Heart right ventricle (tissue), 16 donors: ENCODE data around the gene DAGLB. TPM values are rescaled to one million over a fixed set of nuclear protein-coding genes. Genes with fewer than 3 reads are reported as not detected.

Experiments
- ATAC-seq, 8 donors: fragments of 200-7000 bp; cut with Tn5 transposase; one replicate each; pipeline ENCODE4 v1.9.1; 2020; ENCODE audit warnings: mild to moderate bottlenecking in 8 of 8, moderate library complexity in 8 of 8, moderate number of reproducible peaks in 1 of 8
- DNase-seq, 2 donors: peaks; one replicate each; pipeline ENCODE4 v3.0.0-alpha.2; 2020
- H3K27ac ChIP-seq, 10 donors: fragments of 200-600 bp; sonication (generic) in 2 of 10; one replicate each; pipeline versions ENCODE4 v1.5.0 to v1.8.0; 2020 to 2022; ENCODE audit warnings: mild to moderate bottlenecking in 3 of 10
- H3K27me3 ChIP-seq, 7 donors: fragments of 200-600 bp; one replicate each; pipeline ENCODE4 v1.8.0; 2021 to 2022; ENCODE audit warnings: mild to moderate bottlenecking in 2 of 7
- H3K36me3 ChIP-seq, 9 donors: fragments of 200-600 bp; sonication (generic) in 1 of 9; one replicate each; pipeline versions ENCODE4 v1.5.0 to v1.8.0; 2020 to 2022; ENCODE audit warnings: mild to moderate bottlenecking in 2 of 9
- H3K4me1 ChIP-seq, 9 donors: fragments of 200-600 bp; sonication (generic) in 1 of 9; one replicate each; pipeline versions ENCODE4 v1.5.0 to v1.8.0; 2020 to 2022; ENCODE audit warnings: mild to moderate bottlenecking in 4 of 9
- H3K4me3 ChIP-seq, 10 donors: fragments of 200-600 bp; sonication (generic) in 2 of 10; one replicate each; pipeline versions ENCODE4 v1.5.0 to v1.8.0; 2020 to 2022; ENCODE audit warnings: mild to moderate bottlenecking in 7 of 10, moderate library complexity in 2 of 10
- H3K9me3 ChIP-seq, 11 donors: fragments of 200-600 bp in 10 of 11; sonication (generic) in 2 of 11; one replicate each; pipeline versions ENCODE4 v1.5.0 to v1.8.0; 2013 to 2022; ENCODE audit warnings: mild to moderate bottlenecking in 2 of 11, control low read depth in 1 of 11, moderate library complexity in 1 of 11
- CTCF ChIP-seq, 9 donors: fragments of 200-600 bp; sonication (generic) in 2 of 9; IDR thresholded peaks; one replicate each; pipeline versions ENCODE4 v1.5.0 to v1.8.0; 2021 to 2022; ENCODE audit warnings: antibody characterized with exemption in 9 of 9, mild to moderate bottlenecking in 5 of 9, moderate library complexity in 1 of 9
- WGBS, 2 donors: extraction: QIAGEN DNeasy Blood & Tissue Kit; methylation state at CpG; one replicate each; pipeline ENCODE4 v1.1.7; 2013; ENCODE audit warnings: inconsistent platforms in 1 of 2; 5-methylcytosine and 5-hydroxymethylcytosine counted together
- intact Hi-C, 10 donors: fragments of 100-400 bp; cut with DNase I; formaldehyde crosslinking; loops; one replicate each; pipeline versions ENCODE4 v1.11.1 to v1.14.2; 2022
- polyA plus RNA-seq, 2 donors: library from polyadenylated mRNA; stranded (reverse); fragments of 200-250 nt; gene quantifications; one replicate each; pipeline ENCODE4 v1.2.3, GENCODE V29; 2013
- total RNA-seq, 10 donors: library from RNA; stranded (reverse); fragmentation: NEBNext Ultra II Directional in 3 of 10; extraction: Animal tissue kit (Norgen Biotek cat#: 25700) in 3 of 10; gene quantifications; one replicate each; pipeline versions ENCODE4 v1.2.1 to v1.2.4, GENCODE V29; 2021 to 2023
- donor health status: Arrhythmogenic right ventricular cardiomyopathy.
- donor health status: ischemic (EF 13 %, LVEDD 7.1; RV severe dilation, severe dysfunction).
- donor health status: healthy with polysubstance abuse.
- donor health status: DM: no; HTN: yes; CAD: no.
- donor health status: DM: no; HTN: no; CAD: no.
- donor health status: ischemic (EF 25% LVEDD 6.9; RV normal size, moderate dysfunction).
- donor health status: ischemic (EF 25% LVEDD 5.7; RV mildly dilated, moderate dysfunction).
- donor health status: healthy.
- donor health status: DM: yes; HTN: yes; CAD: no.
- donor health status: Ischemic cardiomyopathy.
- donor health status: ischemic (EF 35%, LVEDD 5.7; RV mildly dilated, moderate dysfunction).
- donor health status: nonischemic (EF 11% LVEDD 7.7; RV severe dilation, severe dysfunction).
- donor health status: DM: yes; HTN: yes; CAD: no.
- donor health status: PGD.
- donor health status: ischemic (EF 29% LVEDD 5.4; RV normal size, mild dysfunction).
- donor health status: nonischemic (EF 23%, LVEDD 6.1; RV moderate dilation, normal function).

Gene DAGLB
- total and polyA plus RNA-seq, 12 donors, result 4.8 to 12.9 (median 6.3) TPM

- Histone ChIP-seq H3K9me3 (no peaks in the 10 kb centered on the region), H3K4me3 (peak overlapping the region; percentile 70 to 97 (median 86)), H3K27ac (peak overlapping the region; percentile 85 to 99 (median 95)), H3K4me1 (peaks cover 11 to 57% (median 50%) of the 10 kb centered on the region in 9 donors), H3K27me3 (no peaks in the 10 kb centered on the region), H3K36me3 (peaks cover 0 to 22% (median 0%) of the 10 kb centered on the region in 9 donors)
- DNase-seq (no peak), ATAC-seq (no peak)
- intact Hi-C loops, result loop anchor here in 1 of 10 donors (2.0 kb wide), 1 partner anchor 17 kb away; no protein-coding TSS in a partner anchor
- no peak for TF ChIP-seq CTCF (IDR thresholded peaks at IDR 0.05)
- WGBS, 2 donors, result 4 to 10% methylated on average over 23 of the region's 23 CpGs
Measured at GRCh38 chr7:6375348-6376101, 72.2 kb downstream of the DAGLB start.

- no peaks in the 10 kb centered on the region for H3K27me3 ChIP-seq
- no peaks in the 10 kb centered on the region for H3K9me3 ChIP-seq
- intact Hi-C loops, result no loop called here
- 57 to 59% methylated on average over 4 of the region's 4 CpGs for WGBS, 2 donors
- H3K4me3 ChIP-seq, result no peak overlapping the region
- peak overlapping the region in 4 of 10 donors; percentile 41 to 62 (median 46) for H3K27ac ChIP-seq
- TF ChIP-seq CTCF (IDR thresholded peaks at IDR 0.05), result no peak
- H3K4me1 ChIP-seq, result peaks cover 0 to 13% (median 0%) of the 10 kb centered on the region in 9 donors
- DNase-seq (no peak), ATAC-seq (peak in 1 of 8 donors; percentile 54)
- H3K36me3 ChIP-seq, result no peaks in the 10 kb centered on the region
Measured at GRCh38 chr7:6367701-6368211, 80.0 kb downstream of the DAGLB start.

DNA sequence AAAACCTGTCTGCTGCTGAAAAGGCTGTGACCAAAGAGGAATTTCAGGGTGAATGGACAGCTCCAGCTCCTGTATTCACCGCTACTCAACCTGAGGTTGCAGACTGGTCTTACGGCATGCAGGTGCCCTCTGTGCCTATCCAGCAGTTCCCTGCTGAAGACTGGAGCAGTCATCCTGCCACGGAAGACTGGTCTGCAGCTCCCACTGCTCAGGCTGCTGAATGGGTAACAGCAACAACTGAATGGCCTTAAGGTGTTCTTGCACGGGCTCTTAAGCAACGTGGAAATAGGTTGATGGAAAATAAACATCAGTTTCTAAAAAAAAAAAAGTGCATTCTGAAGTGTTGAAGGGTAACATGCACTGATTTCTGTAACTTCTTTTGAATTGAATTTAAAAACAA is 82.3 kb downstream of the DAGLB start:
- no peak for TF ChIP-seq CTCF (IDR thresholded peaks at IDR 0.05)
- Histone ChIP-seq H3K27ac (no peak overlapping the region), H3K9me3 (no peaks in the 10 kb centered on the region), H3K4me3 (no peak overlapping the region), H3K4me1 (peaks cover 0 to 22% (median 0%) of the 10 kb centered on the region in 9 donors), H3K36me3 (no peaks in the 10 kb centered on the region), H3K27me3 (no peaks in the 10 kb centered on the region)
- intact Hi-C loops, result no loop called here
- no peak for ATAC-seq
- DNase-seq, result no peak
- 85 to 86% methylated on average over 5 of the region's 5 CpGs for WGBS, 2 donors

- intact Hi-C loops, result no loop called here
- H3K27me3 ChIP-seq, result no peaks in the 10 kb centered on the region
- H3K36me3 ChIP-seq, result no peaks in the 10 kb centered on the region
- no peak overlapping the region for H3K27ac ChIP-seq
- ATAC-seq (no peak), DNase-seq (no peak)
- H3K9me3 ChIP-seq, result no peaks in the 10 kb centered on the region
- TF ChIP-seq CTCF (IDR thresholded peaks at IDR 0.05), result no peak
- H3K4me3 ChIP-seq, result no peak overlapping the region
- peaks cover 0 to 19% (median 0%) of the 10 kb centered on the region in 9 donors for H3K4me1 ChIP-seq
- WGBS, 2 donors, result 77 to 81% methylated on average over 5 of the region's 5 CpGs
Measured at GRCh38 chr7:6360841-6361240, 86.9 kb downstream of the DAGLB start.
